Astrocyte (in vitro differentiated cells and primary cell): Measurements from ENCODE around the gene COPS7A. TPM values are rescaled to one million over a fixed set of nuclear protein-coding genes. Genes with fewer than 3 reads are reported as not detected.
"Not testable (repeated sequence)": the region's sequence is repeated elsewhere in the genome, so short reads cannot be mapped to it uniquely, and the experiment has no call there.

Source experiments
- DNase-seq: peaks from one replicate; pipeline ENCODE4 v3.0.0-alpha.2; 2010; ENCODE audit warnings: low read depth
- FAIRE-seq: peaks from 2 replicates; lab custom pipeline; 2011; peaks lifted over from hg19 to GRCh38; lab: Jason Lieb, UNC
- H2AFZ ChIP-seq: 2 replicates; pipeline ENCODE4 v1.6.0; 2012; ENCODE audit warnings: low read depth, low read length, inconsistent platforms
- H3K27ac ChIP-seq: 2 replicates; pipeline ENCODE4 v1.5.1; 2011; ENCODE audit warnings: low read depth, low read length, inconsistent platforms
- H3K27me3 ChIP-seq: 2 replicates; pipeline ENCODE4 v1.6.0; 2011; ENCODE audit warnings: low read length, inconsistent platforms; ENCODE audit not compliant: insufficient read depth
- H3K36me3 ChIP-seq: 2 replicates; pipeline ENCODE4 v1.5.1; 2011; ENCODE audit warnings: low read length, inconsistent platforms; ENCODE audit not compliant: insufficient read depth
- H3K4me1 ChIP-seq: 2 replicates; pipeline ENCODE4 v1.5.1; 2011; ENCODE audit warnings: low read length, inconsistent platforms; ENCODE audit not compliant: insufficient read depth
- H3K4me2 ChIP-seq: 2 replicates; pipeline ENCODE4 v1.6.0; 2012; ENCODE audit warnings: low read length, inconsistent platforms
- H3K4me3 ChIP-seq: 2 replicates; pipeline ENCODE4 v1.5.1; 2011; ENCODE audit warnings: low read depth, mild to moderate bottlenecking, low read length, inconsistent platforms; ENCODE audit not compliant: insufficient read depth
- H3K79me2 ChIP-seq: 2 replicates; pipeline ENCODE4 v1.6.0; 2012; ENCODE audit warnings: mild to moderate bottlenecking, low read length, inconsistent platforms; ENCODE audit not compliant: insufficient read depth
- H3K9ac ChIP-seq: 2 replicates; pipeline ENCODE4 v1.6.0; 2012; ENCODE audit warnings: mild to moderate bottlenecking, low read length, inconsistent platforms
- H3K9me3 ChIP-seq: 2 replicates; pipeline ENCODE4 v1.5.1; 2012; ENCODE audit warnings: low read depth, mild to moderate bottlenecking, low read length, inconsistent platforms; ENCODE audit not compliant: insufficient read depth
- H4K20me1 ChIP-seq: 2 replicates; pipeline ENCODE4 v1.6.0; 2012; ENCODE audit warnings: low read length, inconsistent platforms; ENCODE audit not compliant: insufficient read depth
- H3K27ac Mint-ChIP-seq: one replicate; pipeline ENCODE4 v1.8.0; 2021; ENCODE audit warnings: mild to moderate bottlenecking, mixed read lengths; ENCODE audit not compliant: unreplicated experiment
- H3K27me3 Mint-ChIP-seq: one replicate; pipeline ENCODE4 v1.8.0; 2021; ENCODE audit warnings: low read depth, mixed read lengths; ENCODE audit not compliant: unreplicated experiment
- H3K36me3 Mint-ChIP-seq: one replicate; pipeline ENCODE4 v1.8.0; 2021; ENCODE audit warnings: low read depth, mixed read lengths; ENCODE audit not compliant: unreplicated experiment
- H3K4me1 Mint-ChIP-seq: one replicate; pipeline ENCODE4 v1.8.0; 2021; ENCODE audit warnings: low read depth, mixed read lengths; ENCODE audit not compliant: unreplicated experiment
- H3K4me3 Mint-ChIP-seq: one replicate; pipeline ENCODE4 v1.8.0; 2021; ENCODE audit warnings: mild to moderate bottlenecking, moderate library complexity, mixed read lengths; ENCODE audit not compliant: unreplicated experiment
- H3K9me3 Mint-ChIP-seq: one replicate; pipeline ENCODE4 v1.8.0; 2021; ENCODE audit warnings: mild to moderate bottlenecking, mixed read lengths; ENCODE audit not compliant: unreplicated experiment
- CTCF ChIP-seq: IDR thresholded peaks from 2 replicates; pipeline ENCODE4 v1.5.1; 2011; ENCODE audit warnings: low read depth, mild to moderate bottlenecking, inconsistent platforms, low read length, moderate library complexity; ENCODE audit not compliant: insufficient read depth
- EZH2 ChIP-seq: IDR thresholded peaks from 2 replicates; pipeline ENCODE4 v1.6.1; 2012; ENCODE audit warnings: mild to moderate bottlenecking, low read length, inconsistent platforms; ENCODE audit not compliant: insufficient read depth
- total RNA-seq: library from RNA; stranded (reverse); gene quantifications from 2 replicates; pipeline ENCODE4 v1.2.1, GENCODE V29; 2021

COPS7A gene
- total RNA-seq, 1 donor from 2014 or later, result 47.3 TPM

- Histone ChIP-seq H2AFZ (no peak overlapping the region), H3K79me2 (no peaks in the 10 kb centered on the region), H3K27me3 (no peaks in the 10 kb centered on the region), H3K9ac (no peak overlapping the region), H4K20me1 (peaks cover 15% of the 10 kb centered on the region), H3K36me3 (peaks cover 16% of the 10 kb centered on the region), H3K4me2 (no peak overlapping the region), H3K4me3 (no peak overlapping the region), H3K4me1 (peaks cover 3% of the 10 kb centered on the region), H3K27ac (no peak overlapping the region), H3K9me3 (no peaks in the 10 kb centered on the region)
- DNase-seq, result no peak
- FAIRE-seq, result no peak
- H3K27ac Mint-ChIP-seq, result no peak overlapping the region
- H3K9me3 Mint-ChIP-seq, result no peaks in the 10 kb centered on the region
- H3K36me3 Mint-ChIP-seq, result peaks cover 23% of the 10 kb centered on the region
- H3K4me3 Mint-ChIP-seq, result no peak overlapping the region
- peaks cover 13% of the 10 kb centered on the region for H3K4me1 Mint-ChIP-seq
- TF ChIP-seq CTCF (no peak), EZH2 (no peak)
- H3K27me3 Mint-ChIP-seq, result no peaks in the 10 kb centered on the region
Measured at GRCh38 chr12:6742834-6743233, 19.0 kb downstream of the COPS7A start.

- H2AFZ ChIP-seq, DNase-seq, H3K9ac ChIP-seq, H3K4me1 ChIP-seq, H3K9me3 ChIP-seq, H3K79me2 ChIP-seq, H3K27ac ChIP-seq, H3K4me3 ChIP-seq, H3K27me3 ChIP-seq, H3K27me3 Mint-ChIP-seq, H3K4me3 Mint-ChIP-seq, FAIRE-seq, H3K4me2 ChIP-seq, H3K9me3 Mint-ChIP-seq: not testable (repeated sequence)
- H3K36me3 Mint-ChIP-seq, result peaks cover 25% of the 10 kb centered on the region
- H4K20me1 ChIP-seq, result peaks cover 19% of the 10 kb centered on the region
- H3K36me3 ChIP-seq, result peaks cover 20% of the 10 kb centered on the region
- H3K27ac Mint-ChIP-seq, result peak overlapping the region; percentile 14
- peaks cover 13% of the 10 kb centered on the region for H3K4me1 Mint-ChIP-seq
Measured at GRCh38 chr12:6743300-6743699, 19.5 kb downstream of the COPS7A start.

DNA sequence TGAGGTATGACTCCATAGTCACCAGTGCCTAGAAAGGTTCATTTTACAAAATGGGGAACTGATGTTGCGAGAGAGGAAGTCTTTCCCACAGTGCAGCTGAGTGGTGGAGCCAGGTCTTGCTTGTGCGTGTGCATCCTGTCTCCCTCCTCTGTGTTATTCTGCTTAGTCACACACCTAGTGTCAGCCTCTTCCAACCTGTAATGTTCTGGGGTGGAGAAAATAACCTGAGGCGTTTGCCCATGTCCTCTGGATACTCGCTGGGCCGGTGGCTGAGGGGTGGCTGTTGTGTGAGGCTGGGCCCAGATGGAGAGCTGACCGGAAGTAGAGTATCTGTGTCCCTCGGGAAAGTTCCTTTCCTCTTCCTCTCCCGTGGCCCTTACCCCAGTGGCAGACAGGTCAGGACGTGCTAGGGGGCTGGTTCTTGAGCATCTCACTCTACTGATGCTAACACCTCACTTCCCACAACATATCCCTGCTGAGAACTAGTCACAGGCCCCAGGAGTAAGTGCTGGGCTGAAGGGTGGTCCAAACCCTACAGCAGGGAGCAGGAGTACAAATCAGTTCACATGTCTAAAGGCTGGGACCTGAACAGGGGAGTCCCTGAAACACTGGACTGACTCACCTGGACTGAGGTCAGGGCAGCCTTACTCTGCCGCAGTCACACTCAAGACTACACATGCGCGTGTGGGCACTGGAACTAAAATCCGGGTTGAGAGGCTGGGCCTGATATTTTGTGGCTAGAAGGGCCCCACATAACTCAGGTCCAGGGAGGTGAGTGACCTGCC, 22.1 kb downstream of the COPS7A start:
- Mint-ChIP-seq H3K4me1 (peaks cover 18% of the 10 kb centered on the region), H3K9me3 (no peaks in the 10 kb centered on the region), H3K36me3 (peaks cover 35% of the 10 kb centered on the region), H3K4me3 (no peak overlapping the region), H3K27me3 (no peaks in the 10 kb centered on the region), H3K27ac (peak overlapping the region; percentile 56)
- DNase-seq (no peak), FAIRE-seq (no peak)
- Histone ChIP-seq H3K36me3 (peaks cover 33% of the 10 kb centered on the region), H2AFZ (no peak overlapping the region), H3K4me3 (no peak overlapping the region), H3K79me2 (peaks cover 13% of the 10 kb centered on the region), H4K20me1 (peaks cover 44% of the 10 kb centered on the region), H3K4me2 (no peak overlapping the region), H3K27ac (no peak overlapping the region), H3K27me3 (no peaks in the 10 kb centered on the region), H3K4me1 (peaks cover 3% of the 10 kb centered on the region), H3K9ac (no peak overlapping the region), H3K9me3 (no peaks in the 10 kb centered on the region)
- TF ChIP-seq CTCF (no peak), EZH2 (no peak)
